ENCODE results near the gene KLHDC4.

KLHDC4 gene

DNA sequence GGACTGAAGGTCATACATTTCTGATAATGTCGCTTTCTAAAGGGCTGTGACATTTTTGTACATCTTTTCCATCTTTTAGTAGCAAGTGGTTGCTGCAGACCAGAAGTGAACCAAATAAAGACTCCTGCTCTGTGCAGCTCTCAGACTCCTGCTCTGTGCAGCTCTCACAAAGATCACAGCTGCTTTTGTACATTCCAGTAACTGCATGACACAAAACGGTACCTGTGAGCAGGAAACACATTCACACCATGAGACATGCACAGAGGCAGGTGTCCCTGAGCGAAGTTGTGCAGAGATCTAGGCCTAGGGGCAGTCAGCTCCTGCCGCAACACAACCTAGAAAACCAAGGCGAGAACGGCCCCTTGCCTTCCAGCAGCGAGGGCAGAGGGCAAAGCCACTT is 67.5 kb downstream of the KLHDC4 start:
- no peak for DNase-seq

GRCh38 chr16:87697792-87698191 is 68.0 kb downstream of the KLHDC4 start:
- DNase-seq, result no peak

DNA sequence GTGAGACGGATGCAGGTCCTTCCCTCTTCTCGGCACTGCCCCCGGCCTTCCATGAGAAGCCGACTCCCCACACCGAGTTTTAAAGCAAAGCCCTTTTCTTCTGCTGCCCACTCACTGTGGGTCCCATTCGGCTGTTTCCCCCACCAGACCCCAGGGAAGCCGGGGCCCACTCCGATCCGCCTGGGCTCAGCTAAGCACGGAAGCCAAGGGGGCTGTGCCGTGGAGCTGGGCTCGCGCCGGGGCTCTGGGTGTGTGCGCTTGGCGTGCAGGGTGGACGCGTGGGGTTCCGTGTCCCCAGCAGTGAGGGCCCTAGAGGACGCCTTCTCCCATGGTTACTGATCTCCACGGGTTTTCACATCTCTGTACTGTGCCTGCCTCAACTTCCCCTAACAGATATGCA is 68.5 kb downstream of the KLHDC4 start:
- DNase-seq, result no peak

GRCh38 chr16:87696726-87697125 is 69.1 kb downstream of the KLHDC4 start:
- no peak for DNase-seq

GRCh38 chr16:87695534-87695933 is 70.3 kb downstream of the KLHDC4 start:
- DNase-seq, result no peak

DNA sequence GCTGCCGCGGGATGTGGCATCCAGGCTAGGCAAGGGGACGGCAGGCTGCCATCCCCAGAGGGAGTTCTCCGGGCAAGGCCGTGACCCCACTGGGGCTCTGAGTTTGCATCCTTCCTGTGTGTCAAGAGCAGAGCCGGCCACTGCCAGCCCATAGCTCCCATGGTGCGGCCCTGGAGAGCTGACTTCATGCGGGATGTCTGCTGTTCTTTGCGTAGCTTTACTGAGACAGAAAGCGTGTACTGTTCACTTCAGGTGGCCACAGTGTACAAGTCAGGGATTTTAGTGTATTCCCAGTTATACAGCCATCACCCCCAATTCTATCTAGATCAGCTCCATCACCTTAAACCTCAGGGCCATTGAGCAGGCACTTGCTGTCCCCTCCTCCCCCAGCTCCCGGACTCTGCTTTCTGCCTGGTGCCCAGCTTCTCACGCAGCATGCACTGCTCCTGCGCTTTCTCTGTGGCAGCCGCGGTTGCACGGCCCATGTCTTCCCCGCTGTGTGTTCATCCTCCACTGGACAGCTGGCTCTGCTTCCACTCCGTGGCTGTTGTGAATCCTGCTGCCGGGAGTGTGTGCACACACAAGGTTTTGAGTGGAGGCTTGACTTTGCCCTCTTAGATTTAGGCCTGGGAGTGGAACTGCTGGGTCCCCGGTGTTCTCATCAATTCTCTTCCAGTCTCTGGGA is 71.2 kb downstream of the KLHDC4 start:
- DNase-seq, result no peak

DNA sequence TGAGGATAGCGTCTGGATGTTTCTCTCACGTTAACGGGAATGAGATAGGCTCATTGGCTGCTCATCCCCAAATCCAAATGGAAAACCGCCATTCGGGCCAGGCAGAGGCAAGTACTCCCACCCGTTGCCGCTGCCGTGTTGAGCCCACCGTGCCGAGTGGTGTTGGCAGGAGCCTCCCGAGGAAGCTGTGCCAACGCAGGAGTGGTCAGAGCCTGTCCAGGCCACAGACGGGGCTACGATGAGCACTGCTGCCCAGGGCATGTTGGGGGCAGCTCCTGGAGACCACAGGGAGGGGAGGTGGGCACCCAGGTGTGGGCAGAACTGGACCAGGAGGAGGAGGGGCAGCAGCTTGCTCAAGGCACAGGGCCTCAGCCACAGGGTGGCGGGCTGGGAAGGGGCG is 72.0 kb downstream of the KLHDC4 start:
- no peak for DNase-seq

DNA sequence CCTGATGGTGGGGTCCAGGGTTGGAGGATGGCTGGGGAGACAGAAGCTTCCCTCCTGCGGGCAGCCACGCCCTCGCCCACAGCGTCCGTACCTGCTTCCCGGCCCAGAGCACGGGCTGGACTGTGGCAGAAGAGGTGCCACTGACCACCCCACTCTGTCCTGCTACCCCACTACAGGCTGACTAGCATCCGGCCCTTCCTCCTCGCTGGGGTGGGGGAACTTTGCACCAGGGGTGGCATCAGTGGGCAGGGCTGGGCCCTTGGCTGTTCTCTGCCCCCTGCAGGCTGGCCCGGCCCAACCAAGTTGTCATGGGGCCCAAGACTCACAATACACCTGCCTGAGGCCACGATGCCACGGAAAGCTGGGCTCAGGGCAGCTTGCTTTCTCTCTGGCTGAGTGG is 73.0 kb downstream of the KLHDC4 start:
- DNase-seq, result no peak

GRCh38 chr16:87692176-87692575 is 73.6 kb downstream of the KLHDC4 start:
- DNase-seq, result no peak

GRCh38 chr16:87691686-87692079 is 74.1 kb downstream of the KLHDC4 start:
- DNase-seq, result no peak

GRCh38 chr16:87690911-87691685 is 74.7 kb downstream of the KLHDC4 start:
- DNase-seq, result no peak

DNA sequence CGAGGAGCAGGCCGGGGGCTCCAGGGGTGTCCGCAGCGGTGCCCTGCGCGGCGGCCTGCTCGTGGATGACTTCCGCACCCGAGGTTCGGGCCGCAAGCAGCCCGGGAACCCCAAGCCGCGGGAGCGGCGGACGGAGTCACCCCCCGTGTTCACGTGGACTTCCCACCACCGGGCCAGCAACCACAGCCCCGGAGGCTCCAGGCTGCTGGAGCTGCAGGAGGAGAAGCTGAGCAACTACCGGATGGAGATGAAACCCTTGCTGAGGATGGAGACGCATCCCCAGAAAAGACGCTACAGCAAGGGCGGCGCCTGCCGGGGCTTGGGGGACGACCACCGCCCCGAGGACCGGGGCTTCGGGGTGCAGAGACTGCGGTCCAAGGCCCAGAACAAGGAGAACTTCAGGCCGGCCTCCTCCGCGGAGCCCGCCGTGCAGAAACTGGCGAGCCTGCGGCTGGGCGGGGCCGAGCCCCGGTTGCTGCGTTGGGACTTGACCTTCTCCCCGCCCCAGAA is 75.8 kb downstream of the KLHDC4 start:
- DNase-seq, result no peak

DNA sequence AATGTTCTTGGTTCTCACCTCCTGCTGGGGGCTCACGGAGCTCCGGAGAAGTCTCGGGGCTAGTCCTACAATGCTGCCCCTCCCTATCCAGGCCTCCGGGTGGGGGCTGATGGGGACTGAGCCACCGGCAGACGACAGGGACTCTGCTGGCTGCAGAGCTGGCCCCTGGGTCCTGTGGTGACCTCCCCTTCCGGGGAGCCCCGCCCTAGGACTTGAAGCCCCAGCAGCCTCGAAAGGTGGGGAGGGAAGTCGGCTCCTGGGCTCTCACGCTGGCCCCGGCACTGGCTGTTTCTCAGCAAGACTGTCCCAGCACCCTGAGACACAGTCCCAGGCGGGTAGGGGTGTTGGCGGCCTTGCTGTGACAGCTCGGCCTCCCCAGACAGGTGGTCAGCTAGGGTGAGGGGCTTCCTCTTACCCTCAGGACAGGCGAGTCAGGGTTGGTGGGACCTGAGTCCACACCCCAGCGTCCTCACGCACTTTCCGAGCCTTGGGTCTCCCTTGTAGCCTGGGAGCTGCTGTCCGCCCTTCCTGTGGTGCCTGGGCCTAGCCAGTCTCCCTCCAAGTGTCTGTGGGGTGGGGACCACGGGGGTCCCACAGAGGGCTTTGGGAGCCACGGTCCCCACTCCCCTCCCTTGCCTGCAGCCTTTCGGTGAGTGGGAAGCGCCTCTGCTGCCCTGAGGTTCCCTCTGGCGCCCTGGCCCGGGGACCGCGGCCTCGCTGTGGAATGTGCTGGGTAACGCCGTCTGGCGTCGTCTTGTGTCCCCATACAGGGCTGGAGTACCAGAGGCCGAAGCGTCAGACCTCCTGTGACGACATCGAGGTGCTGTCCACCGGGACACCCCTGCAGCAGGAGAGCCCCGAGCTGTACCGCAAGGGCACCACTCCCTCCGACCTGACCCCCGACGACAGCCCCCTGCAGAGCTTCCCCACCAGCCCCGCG is 76.6 kb downstream of the KLHDC4 start:
- DNase-seq, result no peak

DNA sequence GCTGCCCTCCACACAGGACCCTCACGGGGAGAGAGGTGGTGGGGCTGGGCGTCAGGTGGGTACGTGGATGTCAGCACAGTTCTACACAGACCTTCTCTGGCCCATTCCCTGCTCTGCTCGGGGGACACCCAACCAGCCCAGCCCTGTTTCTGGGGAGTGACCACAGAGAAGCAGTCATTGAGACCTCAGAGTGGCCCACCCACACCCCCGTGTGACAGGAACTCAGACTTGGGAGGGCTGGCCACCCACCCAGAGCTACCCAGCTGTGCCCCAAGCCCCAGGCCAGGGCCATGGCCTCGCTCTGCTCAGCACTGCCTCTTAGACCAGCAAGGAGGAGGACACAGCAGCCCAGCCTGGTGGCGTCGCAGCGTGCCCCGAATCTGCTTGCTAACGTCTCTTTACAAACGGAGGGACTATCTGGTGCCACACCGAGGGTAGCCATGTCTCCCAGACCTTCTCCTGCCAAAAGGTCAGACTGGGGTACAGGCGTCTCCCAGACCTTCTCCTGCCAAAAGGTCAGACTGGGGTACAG is 77.7 kb downstream of the KLHDC4 start:
- no peak for DNase-seq

GRCh38 chr16:87687126-87687910 is 78.5 kb downstream of the KLHDC4 start:
- no peak for DNase-seq

- DNase-seq, result no peak
Measured at GRCh38 chr16:87686697-87687096, 79.1 kb downstream of the KLHDC4 start.

DNA sequence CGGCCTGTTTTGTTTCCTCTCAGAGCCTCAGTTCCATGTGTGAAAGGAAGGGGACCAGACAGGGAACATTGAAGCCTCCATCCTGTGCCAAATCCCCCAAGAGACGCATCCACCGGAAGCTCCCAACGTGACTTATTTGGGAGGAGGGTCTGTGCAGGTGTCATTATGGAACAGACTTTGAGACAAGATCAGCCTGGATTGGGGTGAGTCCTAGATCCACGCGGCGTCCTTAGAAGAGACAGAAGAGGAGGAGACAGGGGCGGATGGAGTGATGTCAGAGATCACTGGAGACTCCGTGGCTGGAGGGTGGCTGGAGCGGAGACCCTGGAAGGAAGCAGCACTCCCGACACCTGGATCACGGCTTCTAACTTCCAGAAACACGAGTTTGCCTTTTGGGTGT is 80.0 kb downstream of the KLHDC4 start:
- DNase-seq, result no peak

- DNase-seq, result no peak
Measured at GRCh38 chr16:87685405-87685755, 80.4 kb downstream of the KLHDC4 start.

- DNase-seq, result no peak
Measured at GRCh38 chr16:87684711-87685404, 80.9 kb downstream of the KLHDC4 start.

DNA sequence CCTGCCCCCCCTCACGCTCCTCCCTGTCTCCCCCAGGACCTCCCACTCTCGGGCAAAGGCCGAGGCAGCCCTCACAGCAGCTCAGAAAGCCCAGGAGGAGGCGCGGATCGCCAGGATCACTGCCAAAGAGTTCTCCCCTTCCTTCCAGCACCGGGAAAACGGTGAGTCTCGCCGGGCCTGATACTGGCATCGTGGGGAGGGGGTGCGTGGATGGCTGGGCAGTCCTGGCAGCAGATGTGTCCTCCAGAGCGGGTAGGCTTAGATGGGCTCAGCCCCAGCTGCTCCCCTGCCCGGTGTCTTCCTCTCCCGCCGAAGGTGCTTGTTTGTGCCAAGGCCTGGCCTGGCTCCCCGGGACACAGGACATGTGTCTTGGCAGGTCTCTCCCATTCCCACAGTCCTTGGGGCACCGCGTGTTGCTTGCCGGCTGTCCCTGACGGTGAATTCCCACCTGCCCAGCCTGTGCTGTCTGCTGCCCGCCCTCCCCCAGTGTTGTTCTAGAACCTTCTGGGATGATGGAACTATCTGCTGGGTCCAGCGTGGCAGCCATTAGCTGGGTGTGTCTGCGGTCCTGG is 81.6 kb downstream of the KLHDC4 start:
- DNase-seq, result no peak

GRCh38 chr16:87682852-87683399 is 82.9 kb downstream of the KLHDC4 start:
- no peak for DNase-seq
